B cell (primary cell): ENCODE data around the gene TK2. TPM values are rescaled to one million over a fixed set of nuclear protein-coding genes. Genes with fewer than 3 reads are reported as not detected.

Experiments
- ATAC-seq: fragments of 200-7000 bp; cut with Tn5 transposase; one replicate; pipeline ENCODE4 v1.10.0; 2021; ENCODE audit warnings: low read depth, mild to moderate bottlenecking, moderate number of reproducible peaks, moderate library complexity
- CTCF ChIA-PET: fragments of 350-600 bp; sonication (Branson Sonifier 250); formaldehyde crosslinking; loops from one replicate; lab custom pipeline; 2021; ENCODE audit warnings: antibody characterized with exemption, inconsistent platforms; lab: Charles Lee
- POLR2A ChIA-PET: fragments of 350-600 bp; sonication (Branson Sonifier 250); formaldehyde crosslinking; loops from one replicate; lab custom pipeline; 2021; ENCODE audit warnings: antibody characterized with exemption; lab: Charles Lee
- DNase-seq: peaks from one replicate; pipeline ENCODE4 v3.0.0; 2013
- H2AFZ ChIP-seq: 2 replicates; pipeline ENCODE4 v1.6.1; 2012; ENCODE audit warnings: mild to moderate bottlenecking, low read depth, low read length; ENCODE audit not compliant: insufficient read depth, poor library complexity, severe bottlenecking
- H3K27ac ChIP-seq, 2 donors: 1 replicate in 1 of 2; 2 replicates in 1 of 2; pipeline ENCODE4 v1.5.1; 2012 to 2013; ENCODE audit warnings: low read length in 2 of 2, mild to moderate bottlenecking in 2 of 2, moderate library complexity in 1 of 2
- H3K27me3 ChIP-seq, 4 experiments: fragments of 200-600 bp in 1 of 4; sonication (generic) in 1 of 4; replicated peaks in 1 of 4; 1 replicate in 2 of 4; 2 replicates in 2 of 4; pipeline versions ENCODE4 v1.6.1 to v1.7.0; 2013 to 2016; ENCODE audit warnings: low read length in 3 of 4, mild to moderate bottlenecking in 2 of 4, mixed read lengths in 1 of 4, moderate library complexity in 1 of 4; ENCODE audit not compliant: insufficient read depth in 4 of 4, control insufficient read depth in 3 of 4; ENCODE audit errors: control extremely low read depth in 1 of 4
- H3K36me3 ChIP-seq, 2 experiments: replicated peaks in 1 of 2; 1 replicate in 1 of 2; 2 replicates in 1 of 2; pipeline versions ENCODE4 v1.6.1 to v1.7.1; 2013; ENCODE audit warnings: low read length in 1 of 2; ENCODE audit not compliant: insufficient read depth in 2 of 2, control insufficient read depth in 1 of 2; ENCODE audit errors: control extremely low read depth in 1 of 2, extremely low read depth in 1 of 2
- H3K4me1 ChIP-seq, 2 donors: fragments of 200-600 bp in 1 of 2; sonication (generic) in 1 of 2; 1 replicate in 1 of 2; 2 replicates in 1 of 2; pipeline versions ENCODE4 v1.5.1 to v1.6.1; 2013 to 2017; ENCODE audit warnings: low read length in 2 of 2; ENCODE audit not compliant: control insufficient read depth in 2 of 2, insufficient read depth in 2 of 2
- H3K4me2 ChIP-seq: replicated peaks from 2 replicates; pipeline ENCODE3; 2012; ENCODE audit warnings: mild to moderate bottlenecking, low read depth, low read length; ENCODE audit not compliant: poor library complexity, severe bottlenecking
- H3K4me3 ChIP-seq, 5 experiments: fragments of 200-600 bp in 1 of 5; sonication (generic) in 1 of 5; 1 replicate in 3 of 5; 2 replicates in 2 of 5; pipeline versions ENCODE4 v1.5.1 to v1.7.0; 2011 to 2016; ENCODE audit warnings: low read length in 4 of 5, mild to moderate bottlenecking in 4 of 5, low read depth in 2 of 5, control low read depth in 1 of 5, moderate library complexity in 1 of 5; ENCODE audit not compliant: insufficient read depth in 1 of 5; ENCODE audit errors: control extremely low read depth in 1 of 5, extremely low read depth in 1 of 5
- H3K79me2 ChIP-seq: fragments of 200-600 bp; sonication (generic); one replicate; pipeline ENCODE4 v1.6.0; 2016; ENCODE audit warnings: low read length; ENCODE audit not compliant: control insufficient read depth, insufficient read depth
- H3K9ac ChIP-seq: fragments of 200-600 bp; sonication (generic); 2 replicates; pipeline ENCODE4 v1.6.1; 2017; ENCODE audit warnings: mild to moderate bottlenecking, low read length, moderate library complexity
- H3K9me3 ChIP-seq, 3 donors: one replicate each; pipeline versions ENCODE4 v1.6.1 to v1.7.1; 2013; ENCODE audit warnings: low read length in 2 of 3; ENCODE audit not compliant: control insufficient read depth in 2 of 3, insufficient read depth in 1 of 3; ENCODE audit errors: control extremely low read depth in 1 of 3
- H4K20me1 ChIP-seq: 2 replicates; pipeline ENCODE4 v1.6.0; 2012; ENCODE audit warnings: mild to moderate bottlenecking, low read length; ENCODE audit not compliant: insufficient read depth, control insufficient read depth, poor library complexity, severe bottlenecking
- H3K27ac Mint-ChIP-seq: one replicate; pipeline ENCODE4 v1.8.0; 2021; ENCODE audit warnings: mixed read lengths
- H3K27me3 Mint-ChIP-seq: one replicate; pipeline ENCODE4 v1.8.0; 2021; ENCODE audit warnings: mixed read lengths
- H3K4me1 Mint-ChIP-seq: one replicate; pipeline ENCODE4 v1.8.0; 2021; ENCODE audit warnings: mixed read lengths
- H3K4me3 Mint-ChIP-seq: one replicate; pipeline ENCODE4 v1.8.0; 2021; ENCODE audit warnings: mixed read lengths
- H3K9me3 Mint-ChIP-seq: one replicate; pipeline ENCODE4 v1.8.0; 2022; ENCODE audit warnings: mixed read lengths; ENCODE audit not compliant: insufficient read depth
- EZH2 ChIP-seq: IDR thresholded peaks from 2 replicates; pipeline ENCODE4 v1.6.1; 2012; ENCODE audit warnings: borderline replicate concordance, low read depth, mild to moderate bottlenecking, moderate library complexity, low read length; ENCODE audit not compliant: insufficient read depth, poor library complexity, severe bottlenecking
- WGBS: methylation state at CpG from one replicate; pipeline ENCODE4 v1.1.5; 2013; ENCODE audit warnings: missing lambda C conversion rate; ENCODE audit not compliant: insufficient coverage; 5-methylcytosine and 5-hydroxymethylcytosine counted together
- intact Hi-C: fragments of 100-400 bp; cut with micrococcal nuclease; formaldehyde crosslinking; loops from one replicate; pipeline ENCODE4 v1.10.0; 2022
- polyA plus RNA-seq: library from polyadenylated mRNA; depleted of rRNA; stranded (reverse); fragments of >200 nt; gene quantifications from 2 replicates; pipeline ENCODE4 v1.2.3, GENCODE V29; 2012
- total RNA-seq, 2 donors: library from RNA; stranded (reverse); fragments of 120-200 nt in 1 of 2; gene quantifications; 1 replicate in 1 of 2; 2 replicates in 1 of 2; pipeline versions ENCODE4 v1.2.3 to v1.2.4, GENCODE V29; 2013 to 2022
- TF ChIP-seq, protein P1 (sequence below): fragments of 200-600 bp; IDR thresholded peaks from one replicate; pipeline ENCODE4 v1.8.0; 2022; ENCODE audit warnings: antibody characterized with exemption, mild to moderate bottlenecking

The TK2 gene
- total and polyA plus RNA-seq, 2 donors (not counting 1 experiment from before 2014, with no cell fraction given): 2.9 to 9.7 TPM

DNA sequence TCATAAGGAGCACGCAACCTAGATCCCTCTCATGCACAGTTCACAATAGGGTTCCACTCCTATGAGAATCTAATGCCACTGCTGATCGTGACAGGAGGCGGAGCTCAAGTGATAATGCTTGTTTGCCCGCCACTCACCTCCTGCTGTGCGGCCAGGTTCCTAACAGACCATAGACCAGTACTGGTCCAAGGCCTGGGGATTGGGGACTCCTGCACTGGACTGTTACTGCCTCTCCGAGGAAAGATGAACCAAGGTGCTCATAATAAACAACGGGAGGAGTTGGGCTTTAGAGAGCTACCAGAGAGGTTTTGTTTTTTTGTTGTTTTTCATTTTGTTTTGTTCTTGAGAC lies 58.2 kb downstream of the TK2 start:
- CTCF ChIA-PET: interaction anchor here (0.8 to 1.3 kb wide), 4 partner anchors 11 to 70 kb away, joined by 3 to 5 read pairs (median 4); no protein-coding TSS in a partner anchor
- no peak for TF ChIP-seq EZH2
- TF ChIP-seq, protein P1, sequence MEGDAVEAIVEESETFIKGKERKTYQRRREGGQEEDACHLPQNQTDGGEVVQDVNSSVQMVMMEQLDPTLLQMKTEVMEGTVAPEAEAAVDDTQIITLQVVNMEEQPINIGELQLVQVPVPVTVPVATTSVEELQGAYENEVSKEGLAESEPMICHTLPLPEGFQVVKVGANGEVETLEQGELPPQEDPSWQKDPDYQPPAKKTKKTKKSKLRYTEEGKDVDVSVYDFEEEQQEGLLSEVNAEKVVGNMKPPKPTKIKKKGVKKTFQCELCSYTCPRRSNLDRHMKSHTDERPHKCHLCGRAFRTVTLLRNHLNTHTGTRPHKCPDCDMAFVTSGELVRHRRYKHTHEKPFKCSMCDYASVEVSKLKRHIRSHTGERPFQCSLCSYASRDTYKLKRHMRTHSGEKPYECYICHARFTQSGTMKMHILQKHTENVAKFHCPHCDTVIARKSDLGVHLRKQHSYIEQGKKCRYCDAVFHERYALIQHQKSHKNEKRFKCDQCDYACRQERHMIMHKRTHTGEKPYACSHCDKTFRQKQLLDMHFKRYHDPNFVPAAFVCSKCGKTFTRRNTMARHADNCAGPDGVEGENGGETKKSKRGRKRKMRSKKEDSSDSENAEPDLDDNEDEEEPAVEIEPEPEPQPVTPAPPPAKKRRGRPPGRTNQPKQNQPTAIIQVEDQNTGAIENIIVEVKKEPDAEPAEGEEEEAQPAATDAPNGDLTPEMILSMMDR: no peak

DNA sequence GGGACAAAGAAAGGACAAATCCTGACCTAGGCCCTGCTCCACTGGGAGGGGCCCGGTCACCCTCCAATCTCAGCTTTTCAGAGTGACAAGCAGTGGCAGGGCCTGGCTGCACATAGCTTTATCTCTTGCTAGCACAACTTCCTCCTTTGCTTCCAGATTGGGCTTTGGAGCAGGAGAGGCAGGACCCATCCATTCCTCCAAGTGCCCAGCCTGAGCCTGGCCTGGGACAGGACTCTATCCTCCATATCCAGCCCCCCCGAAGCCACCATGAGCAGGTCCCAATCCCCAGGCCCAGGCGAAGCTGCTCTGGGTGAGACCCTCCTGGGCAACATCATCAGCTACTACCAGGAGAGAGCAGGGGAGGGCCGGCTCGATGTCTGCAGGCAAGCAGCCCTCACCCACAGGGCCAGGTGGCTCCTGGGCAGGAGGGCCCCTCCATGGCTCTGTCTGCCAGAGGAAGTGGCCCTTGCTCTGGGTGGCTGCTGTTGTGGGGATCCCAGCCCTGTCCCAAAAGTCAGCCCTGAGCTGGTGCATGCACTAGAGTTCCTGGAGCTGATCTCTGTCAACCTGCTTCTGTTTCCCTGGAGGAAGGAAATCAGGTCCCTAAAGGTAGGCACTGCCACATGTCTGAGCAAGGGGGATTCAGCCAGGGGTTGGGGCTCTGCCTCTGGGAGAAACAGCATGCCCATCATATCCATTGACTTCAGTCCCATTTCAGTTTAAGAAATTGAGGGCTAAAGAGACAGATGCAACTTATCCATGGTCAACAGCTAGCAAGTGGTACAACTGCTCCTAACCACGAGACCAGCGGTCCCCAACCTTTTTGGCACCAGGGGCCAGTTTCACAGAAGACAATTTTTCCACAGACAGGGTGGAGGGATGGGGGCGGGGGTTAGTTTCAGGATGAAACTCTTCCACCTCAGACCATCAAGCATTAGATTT lies 58.9 kb downstream of the TK2 start:
- H2AFZ ChIP-seq: no peak overlapping the region
- H3K9me3 ChIP-seq: peaks cover 0 to 4% (median 0%) of the 10 kb centered on the region in 3 donors
- H3K27ac ChIP-seq: no peak overlapping the region
- Mint-ChIP-seq H3K4me1 (peaks cover 4% of the 10 kb centered on the region), H3K27ac (no peak overlapping the region), H3K4me3 (no peak overlapping the region), H3K27me3 (peaks cover 7% of the 10 kb centered on the region), H3K9me3 (no peaks in the 10 kb centered on the region)
- ATAC-seq: no peak
- H3K79me2 ChIP-seq: no peaks in the 10 kb centered on the region
- intact Hi-C loops: no loop called here
- no peak for TF ChIP-seq EZH2
- TF ChIP-seq, protein P1: no peak
- H3K4me2 ChIP-seq: no peak overlapping the region
- ChIA-PET CTCF (interaction anchor here (0.8 to 1.3 kb wide), 4 partner anchors 11 to 71 kb away, joined by 3 to 5 read pairs (median 4); no protein-coding TSS in a partner anchor), POLR2A (no interaction called here)
- H3K4me3 ChIP-seq: no peak overlapping the region
- peaks cover 0 to 24% (median under 1%) of the 10 kb centered on the region in 4 experiments for H3K27me3 ChIP-seq
- no peaks in the 10 kb centered on the region for H3K36me3 ChIP-seq
- WGBS: 37% methylated on average over 5 of the region's 8 CpGs
- DNase-seq: peak; percentile 6
- H4K20me1 ChIP-seq: no peaks in the 10 kb centered on the region
- no peaks in the 10 kb centered on the region for H3K4me1 ChIP-seq
- H3K9ac ChIP-seq: no peak overlapping the region

More for the DNA sequence above, 58.2 kb downstream of the TK2 start:
- H3K9me3 Mint-ChIP-seq: no peaks in the 10 kb centered on the region
- peaks cover 4% of the 10 kb centered on the region for H3K4me1 Mint-ChIP-seq
- H3K27me3 Mint-ChIP-seq: peaks cover 8% of the 10 kb centered on the region
- DNase-seq (no peak), ATAC-seq (no peak)
- no peak overlapping the region for H3K27ac Mint-ChIP-seq
- peaks cover 0 to 24% (median under 1%) of the 10 kb centered on the region in 4 experiments for H3K27me3 ChIP-seq
- POLR2A ChIA-PET: no interaction called here
- H3K79me2 ChIP-seq: no peaks in the 10 kb centered on the region
- H3K9ac ChIP-seq: no peak overlapping the region
- H3K27ac ChIP-seq: no peak overlapping the region
- no peak overlapping the region for H2AFZ ChIP-seq
- H3K4me3 Mint-ChIP-seq: no peak overlapping the region
- H3K4me2 ChIP-seq: no peak overlapping the region
- no peaks in the 10 kb centered on the region for H4K20me1 ChIP-seq
- H3K9me3 ChIP-seq: peaks cover 0 to 4% (median 0%) of the 10 kb centered on the region in 3 donors
- 88% methylated on average over 4 of the region's 7 CpGs for WGBS
- no peaks in the 10 kb centered on the region for H3K4me1 ChIP-seq
- no peak overlapping the region for H3K4me3 ChIP-seq
- intact Hi-C loops: no loop called here
- H3K36me3 ChIP-seq: no peaks in the 10 kb centered on the region
